Measurements from ENCODE around the gene RPLP1.

Gene RPLP1

GRCh38 chr15:69472046-69472445 lies 19.4 kb downstream of the RPLP1 start:
- DNase-seq = no peak

DNA sequence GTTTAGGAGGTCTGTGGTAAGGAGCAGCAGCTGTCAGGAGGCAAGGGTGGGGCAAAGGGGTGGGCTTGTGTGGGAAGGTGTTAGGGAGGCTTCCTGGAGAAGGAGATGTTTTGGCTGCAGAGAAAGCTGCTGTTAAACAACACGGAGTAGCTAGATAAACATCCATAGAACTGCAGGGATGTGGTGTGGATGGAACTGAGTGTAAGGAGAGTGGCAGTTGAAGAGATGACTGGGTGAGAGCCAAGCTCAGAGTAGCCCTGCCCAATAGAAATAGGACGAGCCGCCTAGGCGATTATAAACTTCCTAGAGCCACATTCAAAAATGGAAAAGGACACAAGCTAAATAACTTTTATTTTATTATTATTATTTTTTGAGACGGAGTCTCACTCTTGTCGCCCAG lies 19.9 kb downstream of the RPLP1 start:
- DNase-seq = no peak

- DNase-seq = no peak
Measured at GRCh38 chr15:69474291-69474690, 21.7 kb downstream of the RPLP1 start.

- no peak for DNase-seq
Measured at GRCh38 chr15:69474846-69475455, 22.3 kb downstream of the RPLP1 start.

DNA sequence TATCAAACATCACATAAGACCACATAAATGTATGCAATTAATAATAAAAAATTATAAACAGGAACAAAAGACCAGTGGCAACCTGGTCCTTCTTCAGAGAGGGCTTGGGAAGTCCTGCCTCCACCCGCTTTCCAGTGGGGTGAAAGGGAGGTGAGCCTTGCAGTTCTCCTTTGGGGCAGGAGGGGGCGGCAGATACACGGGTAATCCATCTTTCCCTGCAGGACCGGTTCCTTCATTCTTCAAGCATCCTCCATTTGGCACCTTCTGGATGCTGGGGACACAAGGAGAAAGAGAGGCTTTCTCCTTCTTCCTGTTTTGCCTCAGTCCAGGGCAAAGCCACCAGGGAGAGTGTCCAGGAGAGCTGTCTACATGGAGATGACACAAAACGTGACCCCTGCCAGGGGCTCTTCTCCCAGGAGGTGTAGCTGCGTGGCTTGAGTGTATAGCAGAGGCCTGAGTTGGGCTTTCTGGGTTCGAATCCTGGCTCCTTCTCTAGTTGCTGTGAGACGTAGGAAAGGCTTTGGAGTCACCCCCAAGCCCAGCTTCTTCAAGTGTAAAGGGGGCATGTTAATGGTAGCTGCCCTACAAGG lies 23.2 kb downstream of the RPLP1 start:
- DNase-seq = peak; percentile 87

DNA sequence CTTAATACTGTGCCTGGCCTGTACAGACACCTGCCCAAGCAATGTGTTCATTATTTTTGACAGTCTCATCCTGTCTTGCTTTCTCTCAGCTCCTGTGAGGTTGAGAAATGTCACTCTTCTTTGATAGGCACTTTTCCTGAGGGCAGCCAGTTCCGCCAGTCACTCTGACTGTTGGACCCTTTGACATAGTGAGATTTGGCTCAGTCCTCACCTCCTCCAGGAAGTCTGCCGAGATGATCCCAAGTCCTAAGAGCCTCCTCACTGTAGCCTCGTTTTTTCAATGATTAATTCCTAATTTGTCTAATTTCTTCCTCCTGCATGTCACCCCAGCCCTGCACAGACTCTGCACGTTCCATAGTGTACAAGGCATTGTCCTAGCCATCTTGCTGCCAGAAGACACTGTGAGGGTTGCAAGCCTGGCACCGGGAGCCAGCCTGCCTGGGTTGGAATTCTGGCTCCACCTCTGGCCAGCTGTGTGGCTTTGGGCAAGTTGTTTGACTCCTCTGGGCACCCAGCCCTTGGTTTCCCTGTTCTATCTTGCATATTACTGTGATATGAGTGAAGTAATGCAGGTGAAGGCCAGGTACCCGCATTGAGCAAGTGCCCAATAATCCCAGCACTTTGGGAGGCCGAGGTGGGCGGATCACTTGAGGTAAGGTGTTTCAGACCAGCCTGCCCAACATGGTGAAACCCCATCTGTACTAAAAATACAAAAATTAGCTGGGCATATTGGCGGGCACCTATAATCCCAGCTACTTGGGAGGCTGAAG lies 24.3 kb downstream of the RPLP1 start:
- no peak for DNase-seq

DNA sequence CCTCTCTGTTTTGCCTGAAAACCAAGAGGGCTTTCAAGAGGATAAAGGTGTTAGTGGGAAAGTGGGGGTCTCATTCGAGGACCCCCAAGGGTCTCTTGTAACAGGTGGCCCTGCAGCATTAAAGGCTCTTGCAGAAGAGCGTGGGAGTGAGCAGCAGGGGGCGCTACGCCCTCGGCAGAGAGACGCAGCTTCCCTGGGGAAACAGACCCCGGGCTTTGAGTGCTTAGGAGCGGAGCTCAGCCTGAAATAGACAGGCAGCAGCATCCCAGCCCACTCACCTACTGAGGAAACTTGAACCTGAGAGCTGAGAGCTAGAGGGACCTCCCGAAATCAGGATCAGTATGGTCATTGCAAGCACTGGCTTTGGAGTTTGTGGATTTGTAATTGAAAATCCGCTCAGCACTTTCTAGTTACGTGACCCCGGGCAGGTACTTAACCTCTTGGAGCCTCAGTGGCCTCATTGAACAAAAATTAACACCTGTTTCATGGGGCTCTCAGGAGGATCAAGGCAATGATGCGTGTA lies 25.7 kb downstream of the RPLP1 start:
- DNase-seq = peak; percentile 68

DNA sequence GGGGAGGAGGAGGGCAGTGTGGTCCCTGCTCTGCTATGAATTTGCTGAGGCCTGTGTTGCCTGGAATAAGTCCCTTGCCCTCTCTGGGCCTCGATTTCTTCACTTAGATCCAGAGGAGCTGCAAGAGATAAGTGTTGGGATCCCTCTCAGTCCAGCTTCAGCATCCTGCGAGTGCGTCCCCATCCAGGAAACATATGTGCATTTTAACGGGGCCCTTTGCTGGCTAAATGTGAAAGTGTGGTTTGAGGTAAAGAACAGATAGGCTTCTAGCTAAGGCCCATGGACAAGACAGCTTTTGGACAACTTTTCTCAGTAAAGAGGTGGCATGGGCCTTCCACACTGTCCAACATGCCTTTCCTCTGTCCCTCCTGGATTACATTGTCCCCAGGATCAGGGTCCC lies 26.5 kb downstream of the RPLP1 start:
- DNase-seq = no peak

- DNase-seq = no peak
Measured at GRCh38 chr15:69479971-69480370, 27.4 kb downstream of the RPLP1 start.

- DNase-seq = no peak
Measured at GRCh38 chr15:69480932-69481331, 28.3 kb downstream of the RPLP1 start.

- DNase-seq = no peak
Measured at GRCh38 chr15:69482686-69483256, 30.2 kb downstream of the RPLP1 start.

- no peak for DNase-seq
Measured at GRCh38 chr15:69484837-69485236, 32.2 kb downstream of the RPLP1 start.

DNA sequence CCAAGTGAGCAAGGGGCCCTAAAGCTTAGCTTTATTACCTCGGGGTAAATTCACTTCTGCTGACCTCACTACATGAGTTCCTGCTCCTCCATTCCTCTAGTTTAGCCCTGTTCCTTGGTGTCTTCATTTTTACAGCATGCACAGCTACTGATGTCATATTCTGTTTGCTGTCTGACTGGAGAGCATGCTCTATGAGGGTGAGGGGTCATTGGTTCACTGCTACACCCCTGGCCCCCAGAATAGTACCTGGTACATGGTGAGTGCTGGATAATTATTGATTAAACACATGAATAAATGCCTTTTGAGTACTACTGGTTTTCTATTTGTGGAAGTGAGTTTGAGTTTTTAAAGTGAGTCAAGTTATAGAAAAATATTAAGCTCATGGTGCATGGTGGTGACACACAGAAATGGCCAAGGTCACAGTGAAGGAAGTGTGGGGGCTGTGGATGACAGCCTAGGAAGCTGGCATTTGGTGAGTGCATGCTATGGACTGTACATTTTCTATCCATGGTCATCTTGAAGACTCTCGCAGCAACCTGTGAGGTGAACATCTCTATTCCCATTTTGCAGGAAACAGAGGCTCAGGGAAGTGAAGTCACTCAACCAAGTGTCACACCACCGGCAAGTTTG lies 34.0 kb downstream of the RPLP1 start:
- DNase-seq = no peak

DNA sequence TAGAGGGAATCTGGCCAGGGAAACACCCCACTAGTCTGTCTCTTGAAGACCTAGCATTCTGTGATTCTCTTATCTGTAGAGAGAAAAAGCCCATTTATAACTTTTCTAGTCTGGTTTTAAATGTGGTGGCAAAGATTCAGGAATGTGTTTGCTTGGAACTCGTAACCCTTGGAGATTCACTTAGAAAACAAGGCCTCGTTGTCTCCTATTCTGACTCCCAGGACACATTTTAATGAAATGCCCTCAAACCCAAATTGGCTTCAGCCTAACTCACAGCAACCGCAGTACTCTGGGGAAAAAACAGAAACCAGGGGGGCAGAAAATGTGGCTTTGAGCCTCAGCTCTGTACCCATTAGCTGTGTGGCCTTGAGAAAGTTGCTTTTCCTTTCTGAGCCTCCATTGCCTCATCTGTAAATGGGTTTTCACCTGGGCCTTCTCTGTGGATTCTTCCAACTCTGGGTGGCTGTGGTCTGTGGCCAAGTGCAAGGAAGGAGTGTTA lies 36.5 kb downstream of the RPLP1 start:
- DNase-seq = no peak

- DNase-seq = no peak
Measured at GRCh38 chr15:69490356-69491037, 37.9 kb downstream of the RPLP1 start.

- no peak for DNase-seq
Measured at GRCh38 chr15:69491038-69491505, 38.5 kb downstream of the RPLP1 start.

- DNase-seq = no peak
Measured at GRCh38 chr15:69493406-69493805, 40.8 kb downstream of the RPLP1 start.

- no peak for DNase-seq
Measured at GRCh38 chr15:69496001-69496400, 43.4 kb downstream of the RPLP1 start.

- DNase-seq = no peak
Measured at GRCh38 chr15:69497076-69497475, 44.5 kb downstream of the RPLP1 start.

DNA sequence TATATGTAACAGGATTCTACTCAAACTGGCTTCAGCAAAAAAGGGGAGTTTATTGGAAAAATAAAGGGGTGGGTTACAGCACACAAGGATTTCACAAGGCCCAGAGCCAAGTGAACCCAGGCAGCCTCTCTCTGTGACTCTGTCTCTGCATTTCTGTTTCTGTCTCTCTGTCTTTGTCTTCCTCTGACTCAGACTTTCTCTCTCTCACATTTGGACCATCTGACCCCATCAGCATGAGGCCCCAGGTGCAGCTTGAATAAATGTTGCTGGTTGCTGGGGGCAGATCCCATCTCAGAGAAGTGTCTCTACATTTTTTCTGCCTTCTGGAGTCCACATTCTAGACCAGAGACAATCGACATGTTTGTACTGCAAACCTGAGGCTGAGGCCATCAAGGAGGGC lies 45.0 kb downstream of the RPLP1 start:
- DNase-seq = no peak

DNA sequence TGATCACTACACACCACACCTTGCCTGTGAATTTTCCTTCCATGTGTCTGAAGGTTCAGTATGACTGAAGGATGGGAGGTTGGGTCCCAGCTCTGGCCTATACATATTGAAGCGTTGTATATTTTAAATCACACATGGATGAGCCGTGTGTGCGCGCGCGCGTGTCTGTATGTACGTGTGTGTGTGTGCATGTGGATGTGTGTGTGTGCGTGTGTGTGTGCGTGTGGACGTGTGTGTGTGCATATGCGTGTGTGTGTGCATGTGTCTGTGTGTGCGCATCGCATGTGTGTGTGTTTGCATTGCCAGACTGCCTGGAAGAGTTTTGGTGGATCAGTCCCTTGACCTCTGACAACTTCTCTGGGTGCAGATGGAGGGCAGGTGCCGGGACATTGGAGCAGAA lies 45.7 kb downstream of the RPLP1 start:
- DNase-seq = no peak

DNA sequence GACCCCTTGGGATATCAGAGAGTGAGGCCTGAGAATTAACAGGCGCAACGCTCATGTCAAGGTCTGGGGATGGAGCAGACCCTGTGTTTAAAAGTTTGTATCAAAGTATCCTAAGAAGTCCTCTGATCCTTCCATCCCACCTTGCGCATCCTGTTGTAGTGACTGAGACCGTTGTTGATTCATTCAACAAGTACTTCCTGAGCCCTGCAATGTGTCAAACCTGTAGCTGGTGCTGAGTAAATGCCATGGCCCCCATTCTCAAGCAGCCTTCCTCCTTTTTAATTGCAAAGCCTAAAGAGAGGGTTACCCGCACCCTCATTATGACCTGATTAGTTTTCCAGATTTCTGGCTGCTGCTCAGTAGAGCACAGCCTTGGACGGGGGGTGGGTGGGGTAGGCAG lies 46.4 kb downstream of the RPLP1 start:
- no peak for DNase-seq

Data from left hindlimb (tissue), 1 donor.